K562 (cell line): ENCODE data around the gene IFNK. TPM values are rescaled to one million over a fixed set of nuclear protein-coding genes. Genes with fewer than 3 reads are reported as not detected.

ENCODE experiments used
- ATAC-seq: fragments of 200-7000 bp; cut with Tn5 transposase; 3 replicates; pipeline ENCODE4 v1.9.1; 2020; ENCODE audit warnings: moderate library complexity
- BruUV-seq: library from RNA; stranded (reverse); fragments of 400-500 nt; replicated peaks from 2 replicates; lab custom pipeline; 2021; lab: Mats Ljungman, UMichigan
- CTCF ChIA-PET: fragments of 300-600 bp; formaldehyde crosslinking; extraction: SDS; loops from one replicate; lab custom pipeline; 2021; ENCODE audit warnings: low intra/inter-chr PET ratio; lab: Yijun Ruan, JAX
- POLR2A ChIA-PET: fragments of 300-600, 350-650 bp; sonication (Branson Sonifier 250); formaldehyde crosslinking; extraction: SDS; loops from one replicate; lab custom pipeline; 2021; ENCODE audit warnings: antibody characterized with exemption, inconsistent platforms; lab: Yijun Ruan, JAX
- DNase-seq, 4 experiments: peaks; one replicate each; pipeline versions ENCODE4 v3.0.0 to v3.0.0-alpha.2; 2011 to 2018; ENCODE audit warnings: low spot score in 3 of 4, mixed read lengths in 3 of 4; ENCODE audit errors: extremely low read depth in 1 of 4
- FAIRE-seq: peaks from 2 replicates; lab custom pipeline; 2011; peaks lifted over from hg19 to GRCh38; lab: Jason Lieb, UNC
- H2AFZ ChIP-seq: 2 replicates; pipeline ENCODE4 v1.6.0; 2011; ENCODE audit warnings: low read depth, low read length, control low read depth, inconsistent platforms
- H3K27ac ChIP-seq: fragments of 200-600 bp; 3 replicates; pipeline ENCODE4 v1.8.0; 2011; ENCODE audit warnings: low read depth, mild to moderate bottlenecking, control low read depth, inconsistent platforms, low read length, moderate library complexity, mixed read lengths; ENCODE audit errors: extremely low read depth
- H3K27me3 ChIP-seq, 2 experiments: fragments of 300-600 bp in 1 of 2; 2 replicates in 1 of 2; 3 replicates in 1 of 2; pipeline versions ENCODE4 v1.6.0 to v1.8.0; 2011; ENCODE audit warnings: inconsistent platforms in 2 of 2, low read length in 2 of 2, mild to moderate bottlenecking in 1 of 2, mixed read lengths in 1 of 2, moderate library complexity in 1 of 2; ENCODE audit not compliant: control insufficient read depth in 2 of 2, insufficient read depth in 2 of 2
- H3K36me3 ChIP-seq: fragments of 300-600 bp; 3 replicates; pipeline ENCODE4 v1.8.0; 2011; ENCODE audit warnings: mild to moderate bottlenecking, low read length, inconsistent platforms; ENCODE audit not compliant: control insufficient read depth, insufficient read depth
- H3K4me1 ChIP-seq, 2 experiments: fragments of 200-600 bp in 1 of 2; replicated peaks in 1 of 2; 2 replicates in 1 of 2; 3 replicates in 1 of 2; pipeline versions ENCODE4 v1.5.1 to v1.8.0; 2011; ENCODE audit warnings: inconsistent platforms in 2 of 2, low read length in 2 of 2, mild to moderate bottlenecking in 1 of 2, mixed read lengths in 1 of 2, moderate library complexity in 1 of 2; ENCODE audit not compliant: control insufficient read depth in 2 of 2, insufficient read depth in 2 of 2
- H3K4me2 ChIP-seq: 2 replicates; pipeline ENCODE4 v1.6.1; 2011; ENCODE audit warnings: low read length, control low read depth, inconsistent platforms, mixed read lengths; ENCODE audit not compliant: insufficient read depth
- H3K4me3 ChIP-seq: fragments of 200-600 bp; sonication (generic), shearing (Covaris generic); 2 replicates; pipeline ENCODE4 v1.5.1; 2016; ENCODE audit warnings: control low read depth, inconsistent platforms
- H3K79me2 ChIP-seq: fragments of 200-600 bp; 3 replicates; pipeline ENCODE4 v1.8.0; 2011; ENCODE audit warnings: low read length, inconsistent platforms; ENCODE audit not compliant: control insufficient read depth, insufficient read depth
- H3K9ac ChIP-seq, 2 experiments: 2 replicates each; pipeline versions ENCODE4 v1.6.0 to v1.6.1; 2011; ENCODE audit warnings: low read depth in 2 of 2, low read length in 2 of 2, control low read depth in 1 of 2, inconsistent platforms in 1 of 2, mild to moderate bottlenecking in 1 of 2, mixed read lengths in 1 of 2; ENCODE audit not compliant: insufficient read depth in 1 of 2
- H3K9me1 ChIP-seq: one replicate; pipeline ENCODE4 v1.6.0; 2011; ENCODE audit warnings: inconsistent platforms, mild to moderate bottlenecking, low read length, moderate library complexity; ENCODE audit not compliant: control insufficient read depth, insufficient read depth
- H3K9me3 ChIP-seq: replicated peaks from 2 replicates; pipeline ENCODE4 v1.5.1; 2011; ENCODE audit warnings: low read depth, low read length, inconsistent platforms; ENCODE audit not compliant: control insufficient read depth, insufficient read depth
- H4K20me1 ChIP-seq: replicated peaks from 2 replicates; pipeline ENCODE4 v1.6.1; 2011; ENCODE audit warnings: low read length, inconsistent platforms, mixed read lengths; ENCODE audit not compliant: control insufficient read depth, insufficient read depth
- BRCA1 ChIP-seq, 2 experiments: fragments of 450-650 bp in 1 of 2; sonication (generic) in 1 of 2; formaldehyde crosslinking in 1 of 2; IDR thresholded peaks; 2 replicates each; pipeline versions ENCODE4 v1.5.0 to v1.6.1; 2017 to 2020; ENCODE audit warnings: mild to moderate bottlenecking in 1 of 2, missing genetic modification reagents in 1 of 2
- CREB1 ChIP-seq, 2 experiments: sonication (generic) in 1 of 2; formaldehyde crosslinking in 1 of 2; IDR thresholded peaks; 2 replicates each; pipeline versions ENCODE4 v1.6.1 to v1.8.0; 2012 to 2022; ENCODE audit warnings: inconsistent platforms in 1 of 2, mild to moderate bottlenecking in 1 of 2, missing genetic modification reagents in 1 of 2, moderate library complexity in 1 of 2
- ETV5 ChIP-seq: sonication (generic); formaldehyde crosslinking; IDR thresholded peaks from 2 replicates; pipeline ENCODE4 v1.4.0; 2020; ENCODE audit warnings: low read depth, mild to moderate bottlenecking, missing genetic modification reagents
- HEY1 ChIP-seq: fragments of 250-450 bp; sonication (Bioruptor Pico); IDR thresholded peaks from 2 replicates; pipeline ENCODE4 v1.5.0; 2020; ENCODE audit warnings: mild to moderate bottlenecking, moderate library complexity, borderline replicate concordance
- HLTF ChIP-seq: fragments of 450-650 bp; IDR thresholded peaks from 2 replicates; pipeline ENCODE4 v1.6.1; 2016
- HMG20A ChIP-seq: fragments of 450-650 bp; formaldehyde crosslinking; conservative IDR thresholded peaks from 2 replicates; pipeline ENCODE4 v1.4.0; 2020; ENCODE audit warnings: mild to moderate bottlenecking, mixed read lengths
- IRF2 ChIP-seq: sonication (generic); formaldehyde crosslinking; IDR thresholded peaks from 2 replicates; pipeline ENCODE4 v1.8.1; 2022; ENCODE audit warnings: mild to moderate bottlenecking, missing genetic modification reagents
- JUNB ChIP-seq: fragments of 450-650 bp; formaldehyde crosslinking; conservative IDR thresholded peaks from 2 replicates; pipeline ENCODE4 v1.4.0; 2020; ENCODE audit warnings: mild to moderate bottlenecking
- KLF16 ChIP-seq: IDR thresholded peaks from 2 replicates; pipeline ENCODE4 v1.6.1; 2016; ENCODE audit warnings: antibody characterized with exemption
- RBM39 ChIP-seq: fragments of 200-400 bp; formaldehyde crosslinking; optimal IDR thresholded peaks from 2 replicates; pipeline ENCODE3; 2018; ENCODE audit warnings: low read depth, low read length
- XRCC3 ChIP-seq: fragments of 450-650 bp; IDR thresholded peaks from 2 replicates; pipeline ENCODE4 v1.6.1; 2017; ENCODE audit warnings: mild to moderate bottlenecking, moderate library complexity
- ZNF224 ChIP-seq: sonication (generic); formaldehyde crosslinking; IDR thresholded peaks from 2 replicates; pipeline ENCODE4 v1.8.0; 2022; ENCODE audit warnings: mild to moderate bottlenecking, missing genetic modification reagents
- WGBS: fragments of 100-300 bp; shearing (Covaris generic); methylation state at CpG from one replicate; pipeline ENCODE4 v1.1.6; 2016; ENCODE audit warnings: low coverage, mixed read lengths; ENCODE audit not compliant: insufficient coverage; ENCODE audit errors: missing lambda C conversion rate; 5-methylcytosine and 5-hydroxymethylcytosine counted together
- in situ Hi-C: fragments of 300-500 bp; cut with MboI; formaldehyde crosslinking; loops from 4 replicates; pipeline ENCODE4 v1.15.0; 2018; ENCODE audit warnings: inconsistent platforms, mixed read lengths
- intact Hi-C: fragments of 100-400 bp; cut with micrococcal nuclease; formaldehyde crosslinking; loops from 2 replicates; pipeline ENCODE4 v1.14.2; 2022
- polyA plus RNA-seq, 8 experiments: library from polyadenylated mRNA; depleted of rRNA in 4 of 8; stranded (reverse) in 5 of 8; unstranded in 3 of 8; fragments of >200 nt; fragmentation: Nextera tagmentation in 2 of 8; fragmentation: Illumina TruSeq in 1 of 8; extraction: Ambion mirVana in 2 of 8; extraction: Trizol in 1 of 8; gene quantifications; 2 replicates each; pipeline versions ENCODE4 v1.2.1 to v1.2.3, GENCODE V29; 2011 to 2014; ENCODE audit warnings: inconsistent platforms in 1 of 8, missing spikeins in 1 of 8
- total RNA-seq, 7 experiments: library from RNA; depleted of rRNA in 6 of 7; stranded (reverse); fragments of >200 nt in 6 of 7; fragmentation: Illumina TruSeq in 2 of 7; extraction: Trizol in 2 of 7; gene quantifications; 2 replicates each; pipeline versions ENCODE4 v1.2.1 to v1.2.3, GENCODE V29; 2011 to 2021; ENCODE audit warnings: low replicate concordance in 1 of 7
- TF ChIP-seq, protein P1 (sequence below): sonication (generic); formaldehyde crosslinking; IDR thresholded peaks from 2 replicates; pipeline ENCODE4 v1.8.0; 2022; ENCODE audit warnings: mild to moderate bottlenecking, missing genetic modification reagents
- TF ChIP-seq, protein P2 (sequence below): sonication (generic); formaldehyde crosslinking; IDR thresholded peaks from 2 replicates; pipeline ENCODE4 v1.4.0; 2020; ENCODE audit warnings: mild to moderate bottlenecking, missing genetic modification reagents
- TF ChIP-seq, protein P3 (sequence below): fragments of 200-400 bp; formaldehyde crosslinking; IDR thresholded peaks from 2 replicates; pipeline ENCODE4 v1.6.1; 2017; ENCODE audit warnings: mild to moderate bottlenecking, low read depth, low read length, moderate library complexity

Gene IFNK
- total and polyA plus RNA-seq, 9 of the 15 experiments (the other 6 are each of a cell fraction or from before 2014, with no cell fraction given): 0.11 TPM; not detected in 8

DNA sequence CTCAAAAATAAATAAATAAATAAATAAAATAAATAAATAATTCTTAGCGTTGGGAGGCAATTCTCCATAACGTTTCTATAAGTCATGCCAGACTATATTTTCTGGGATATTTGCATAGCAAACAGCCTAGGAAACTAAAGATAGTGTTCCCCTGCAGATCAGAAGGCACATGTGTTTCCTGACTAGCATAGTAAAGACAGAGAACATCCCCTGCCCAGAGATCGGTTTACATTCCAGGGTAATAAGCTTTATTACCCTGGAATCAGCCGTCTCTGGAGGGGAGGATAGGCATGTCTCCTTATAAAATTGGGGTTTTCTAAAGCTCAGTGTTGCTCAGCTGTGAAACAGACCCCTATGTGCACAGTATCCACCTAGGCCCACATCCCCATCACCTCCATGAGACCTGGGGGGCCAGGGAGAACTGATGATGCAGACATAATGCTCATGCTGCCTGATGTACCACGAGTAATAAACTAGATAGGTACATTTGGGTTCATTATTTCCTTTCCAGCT lies 36.9 kb upstream of the IFNK start:
- FAIRE-seq (no peak), ATAC-seq (no peak), DNase-seq (no peak)
- H3K4me2 ChIP-seq: no peak overlapping the region
- H3K4me3 ChIP-seq: no peak overlapping the region
- H3K36me3 ChIP-seq: 0 out of 3 replicates have a peak, but pooled peaks cover 4% of the 10 kb centered on the region
- no peak overlapping the region for H3K27ac ChIP-seq
- peaks cover 51% of the 10 kb centered on the region for H3K79me2 ChIP-seq
- no peaks in the 10 kb centered on the region for H3K27me3 ChIP-seq
- no peak overlapping the region for H2AFZ ChIP-seq
- H3K9me3 ChIP-seq: no peaks in the 10 kb centered on the region
- CTCF ChIA-PET: no interaction called here
- no CpG with 5 or more reads among the region's 5 CpGs for WGBS
- no peak overlapping the region for H3K9ac ChIP-seq
- POLR2A ChIA-PET: no interaction called here
- intact Hi-C loops (no loop called here), in situ Hi-C loops (no loop called here)
- BruUV-seq: no TSS peak
- H3K9me1 ChIP-seq: no peaks in the 10 kb centered on the region
- TF ChIP-seq XRCC3 (no peak), HLTF (no peak), JUNB (CRISPR knock-in tag) (no peak), HMG20A (CRISPR knock-in tag) (no peak), ETV5 (CRISPR knock-in tag) (no peak), IRF2 (CRISPR knock-in tag) (no peak), HEY1 (CRISPR knock-in tag) (no peak), RBM39 (no peak), BRCA1 (IDR thresholded peaks at IDR 0.05) (no peak), BRCA1 (CRISPR knock-in tag; IDR thresholded peaks at IDR 0.05) (no peak), KLF16 (no peak), CREB1 (IDR thresholded peaks at IDR 0.05) (no peak), CREB1 (CRISPR knock-in tag; IDR thresholded peaks at IDR 0.05) (no peak), ZNF224 (CRISPR knock-in tag) (no peak)
- TF ChIP-seq, protein P1, sequence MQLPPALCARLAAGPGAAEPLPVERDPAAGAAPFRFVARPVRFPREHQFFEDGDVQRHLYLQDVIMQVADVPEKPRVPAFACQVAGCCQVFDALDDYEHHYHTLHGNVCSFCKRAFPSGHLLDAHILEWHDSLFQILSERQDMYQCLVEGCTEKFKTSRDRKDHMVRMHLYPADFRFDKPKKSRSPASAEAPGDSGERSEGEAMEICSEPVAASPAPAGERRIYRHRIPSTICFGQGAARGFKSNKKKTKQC (CRISPR knock-in tag): no peak
- TF ChIP-seq, protein P2, sequence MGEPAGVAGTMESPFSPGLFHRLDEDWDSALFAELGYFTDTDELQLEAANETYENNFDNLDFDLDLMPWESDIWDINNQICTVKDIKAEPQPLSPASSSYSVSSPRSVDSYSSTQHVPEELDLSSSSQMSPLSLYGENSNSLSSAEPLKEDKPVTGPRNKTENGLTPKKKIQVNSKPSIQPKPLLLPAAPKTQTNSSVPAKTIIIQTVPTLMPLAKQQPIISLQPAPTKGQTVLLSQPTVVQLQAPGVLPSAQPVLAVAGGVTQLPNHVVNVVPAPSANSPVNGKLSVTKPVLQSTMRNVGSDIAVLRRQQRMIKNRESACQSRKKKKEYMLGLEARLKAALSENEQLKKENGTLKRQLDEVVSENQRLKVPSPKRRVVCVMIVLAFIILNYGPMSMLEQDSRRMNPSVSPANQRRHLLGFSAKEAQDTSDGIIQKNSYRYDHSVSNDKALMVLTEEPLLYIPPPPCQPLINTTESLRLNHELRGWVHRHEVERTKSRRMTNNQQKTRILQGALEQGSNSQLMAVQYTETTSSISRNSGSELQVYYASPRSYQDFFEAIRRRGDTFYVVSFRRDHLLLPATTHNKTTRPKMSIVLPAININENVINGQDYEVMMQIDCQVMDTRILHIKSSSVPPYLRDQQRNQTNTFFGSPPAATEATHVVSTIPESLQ (CRISPR knock-in tag): no peak
- TF ChIP-seq, protein P3, sequence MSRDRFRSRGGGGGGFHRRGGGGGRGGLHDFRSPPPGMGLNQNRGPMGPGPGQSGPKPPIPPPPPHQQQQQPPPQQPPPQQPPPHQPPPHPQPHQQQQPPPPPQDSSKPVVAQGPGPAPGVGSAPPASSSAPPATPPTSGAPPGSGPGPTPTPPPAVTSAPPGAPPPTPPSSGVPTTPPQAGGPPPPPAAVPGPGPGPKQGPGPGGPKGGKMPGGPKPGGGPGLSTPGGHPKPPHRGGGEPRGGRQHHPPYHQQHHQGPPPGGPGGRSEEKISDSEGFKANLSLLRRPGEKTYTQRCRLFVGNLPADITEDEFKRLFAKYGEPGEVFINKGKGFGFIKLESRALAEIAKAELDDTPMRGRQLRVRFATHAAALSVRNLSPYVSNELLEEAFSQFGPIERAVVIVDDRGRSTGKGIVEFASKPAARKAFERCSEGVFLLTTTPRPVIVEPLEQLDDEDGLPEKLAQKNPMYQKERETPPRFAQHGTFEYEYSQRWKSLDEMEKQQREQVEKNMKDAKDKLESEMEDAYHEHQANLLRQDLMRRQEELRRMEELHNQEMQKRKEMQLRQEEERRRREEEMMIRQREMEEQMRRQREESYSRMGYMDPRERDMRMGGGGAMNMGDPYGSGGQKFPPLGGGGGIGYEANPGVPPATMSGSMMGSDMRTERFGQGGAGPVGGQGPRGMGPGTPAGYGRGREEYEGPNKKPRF: no peak
- TF ChIP-seq, all 486 proteins: peak for 0
- Histone ChIP-seq H3K4me1 (peaks cover 0 to 7% of the 10 kb centered on the region in 2 experiments; a peak in 3 of 5 replicates), H4K20me1 (no peaks in the 10 kb centered on the region)
